SK-N-SH (cell line): Measurements from ENCODE around the gene LRRC72. TPM values are rescaled to one million over a fixed set of nuclear protein-coding genes. Genes with fewer than 3 reads are reported as not detected.

ENCODE experiments used
- CTCF ChIA-PET: fragments of 300-600, 350-600 bp; formaldehyde crosslinking; extraction: SDS; loops from one replicate; lab custom pipeline; 2021; lab: Yijun Ruan, JAX
- POLR2A ChIA-PET: fragments of 350-600 bp; sonication (Branson Sonifier 250); formaldehyde crosslinking; extraction: SDS; loops from one replicate; lab custom pipeline; 2020; ENCODE audit warnings: antibody characterized with exemption, inconsistent platforms; lab: Yijun Ruan, JAX
- DNase-seq: peaks from one replicate; pipeline ENCODE4 v3.0.0; 2012
- H2AFZ ChIP-seq: fragments of 200-600 bp; sonication (generic); 2 replicates; pipeline ENCODE4 v1.8.1; 2016; ENCODE audit warnings: antibody characterized with exemption, mild to moderate bottlenecking, low read depth
- H3F3A ChIP-seq: fragments of 200-600 bp; sonication (generic); replicated peaks from 2 replicates; pipeline ENCODE3; 2016; ENCODE audit warnings: antibody characterized with exemption, mild to moderate bottlenecking; ENCODE audit not compliant: insufficient read depth
- H3K27ac ChIP-seq, 2 experiments: fragments of 200-500 bp in 1 of 2; fragments of 200-600 bp in 1 of 2; sonication (Bioruptor generic) in 1 of 2; sonication (generic), shearing (Covaris generic) in 1 of 2; 2 replicates each; pipeline versions ENCODE4 v1.5.1 to v1.6.1; 2014 to 2016; ENCODE audit warnings: low read depth in 2 of 2, inconsistent platforms in 1 of 2, low read length in 1 of 2, mild to moderate bottlenecking in 1 of 2, mixed read lengths in 1 of 2
- H3K27me3 ChIP-seq: fragments of 200-600 bp; sonication (generic), shearing (Covaris generic); 2 replicates; pipeline ENCODE4 v1.6.1; 2016; ENCODE audit warnings: mixed run types; ENCODE audit not compliant: insufficient read depth
- H3K36me3 ChIP-seq, 2 experiments: fragments of 200-500 bp in 1 of 2; fragments of 200-600 bp in 1 of 2; sonication (Bioruptor generic) in 1 of 2; sonication (generic) in 1 of 2; replicated peaks in 1 of 2; 2 replicates each; pipeline versions ENCODE3 to v1.5.1; 2014 to 2016; ENCODE audit warnings: low read length in 1 of 2, mild to moderate bottlenecking in 1 of 2; ENCODE audit not compliant: insufficient read depth in 2 of 2, control insufficient read depth in 1 of 2
- H3K4me1 ChIP-seq, 2 experiments: fragments of 200-500 bp in 1 of 2; fragments of 200-600 bp in 1 of 2; sonication (Bioruptor generic) in 1 of 2; sonication (generic), shearing (Covaris generic) in 1 of 2; 2 replicates each; pipeline versions ENCODE4 v1.5.1 to v1.6.1; 2014 to 2016; ENCODE audit warnings: low read depth in 1 of 2, low read length in 1 of 2, mixed run types in 1 of 2; ENCODE audit not compliant: insufficient read depth in 2 of 2, control insufficient read depth in 1 of 2
- H3K4me2 ChIP-seq: fragments of 200-600 bp; sonication (generic), shearing (Covaris generic); 2 replicates; pipeline ENCODE4 v1.6.1; 2017; ENCODE audit warnings: mixed run types
- H3K4me3 ChIP-seq, 2 experiments: fragments of 200-500 bp in 1 of 2; fragments of 200-600 bp in 1 of 2; sonication (Bioruptor generic) in 1 of 2; sonication (generic), shearing (Covaris generic) in 1 of 2; 2 replicates each; pipeline versions ENCODE4 v1.5.1 to v1.8.1; 2014 to 2016; ENCODE audit warnings: low read depth in 2 of 2, inconsistent platforms in 1 of 2, low read length in 1 of 2, mild to moderate bottlenecking in 1 of 2, mixed read lengths in 1 of 2, moderate library complexity in 1 of 2
- H3K79me2 ChIP-seq: fragments of 200-600 bp; sonication (generic); 2 replicates; pipeline ENCODE4 v1.8.1; 2017; ENCODE audit warnings: mild to moderate bottlenecking; ENCODE audit not compliant: insufficient read depth
- H3K9ac ChIP-seq: fragments of 200-600 bp; sonication (generic); 2 replicates; pipeline ENCODE4 v1.6.1; 2017; ENCODE audit warnings: mixed run types
- H3K9me2 ChIP-seq: fragments of 200-600 bp; sonication (generic); 2 replicates; pipeline ENCODE4 v1.6.1; 2017; ENCODE audit warnings: mixed run types
- H3K9me3 ChIP-seq: fragments of 200-600 bp; sonication (generic); 2 replicates; pipeline ENCODE4 v1.6.1; 2017; ENCODE audit warnings: mixed run types, mild to moderate bottlenecking, moderate library complexity
- H4K20me1 ChIP-seq: fragments of 200-600 bp; sonication (generic); 2 replicates; pipeline ENCODE4 v1.6.1; 2017; ENCODE audit warnings: mild to moderate bottlenecking, mixed run types; ENCODE audit not compliant: insufficient read depth
- GABPA ChIP-seq: IDR thresholded peaks from 2 replicates; pipeline ENCODE4 v1.4.0; 2012; ENCODE audit warnings: low read depth, mild to moderate bottlenecking
- MEF2A ChIP-seq: IDR thresholded peaks from 2 replicates; pipeline ENCODE4 v1.4.0; 2012; ENCODE audit warnings: low read depth, borderline replicate concordance
- MXI1 ChIP-seq: IDR thresholded peaks from 2 replicates; pipeline ENCODE4 v1.6.1; 2012; ENCODE audit warnings: mild to moderate bottlenecking, low read depth, low read length, improper control_type of control experiment
- NRF1 ChIP-seq: IDR thresholded peaks from 2 replicates; pipeline ENCODE4 v1.6.1; 2012; ENCODE audit warnings: low read depth, mild to moderate bottlenecking, low read length
- POLR2AphosphoS5 ChIP-seq: IDR thresholded peaks from 2 replicates; pipeline ENCODE4 v1.6.1; 2012; ENCODE audit warnings: low read depth, low read length
- REST ChIP-seq: IDR thresholded peaks from 2 replicates; pipeline ENCODE4 v1.6.1; 2012; ENCODE audit warnings: mild to moderate bottlenecking, low read depth, low read length, moderate library complexity
- RFX5 ChIP-seq: IDR thresholded peaks from 2 replicates; pipeline ENCODE4 v1.6.1; 2012; ENCODE audit warnings: mild to moderate bottlenecking, improper control_type of control experiment, low read length
- TCF12 ChIP-seq: IDR thresholded peaks from 2 replicates; pipeline ENCODE4 v1.4.0; 2012
- TEAD4 ChIP-seq: IDR thresholded peaks from 2 replicates; pipeline ENCODE4 v1.4.0; 2012; ENCODE audit warnings: mild to moderate bottlenecking, borderline replicate concordance; ENCODE audit not compliant: insufficient read depth
- ZBTB33 ChIP-seq: IDR thresholded peaks from 2 replicates; pipeline ENCODE4 v1.4.0; 2012; ENCODE audit warnings: low read depth, borderline replicate concordance
- whole genome bisulfite sequencing: methylation state at CpG from one replicate; pipeline ENCODE4 v1.1.6; 2017; ENCODE audit warnings: low lambda C conversion rate; 5-methylcytosine and 5-hydroxymethylcytosine counted together
- polyA plus RNA-seq, 3 experiments: library from polyadenylated mRNA; depleted of rRNA; stranded (reverse); fragments of >200 nt; gene quantifications; 2 replicates each; pipeline ENCODE4 v1.2.3, GENCODE V29; 2012
- TF ChIP-seq, protein P1 (sequence below): fragments of 150-350 bp; IDR thresholded peaks from 2 replicates; pipeline ENCODE4 v1.6.1; 2016; ENCODE audit warnings: mild to moderate bottlenecking, low read depth, low read length
- TF ChIP-seq, protein P2 (sequence below): IDR thresholded peaks from 2 replicates; pipeline ENCODE4; 2012
- TF ChIP-seq, protein P3 (sequence below): fragments of 200-600 bp; sonication (generic); IDR thresholded peaks from 2 replicates; pipeline ENCODE4 v1.6.1; 2017; ENCODE audit warnings: antibody characterized with exemption, mild to moderate bottlenecking, moderate library complexity

Gene LRRC72
- polyA plus RNA-seq, 1 of the 3 experiments (the other 2 are of a cell fraction), result not detected

GRCh38 chr7:16531707-16532106 is 5.1 kb downstream of the LRRC72 start:
- H3F3A ChIP-seq, result no peaks in the 10 kb centered on the region
- H3K27me3 ChIP-seq, result peaks cover 7% of the 10 kb centered on the region; the same call in 1 of the 2 replicates
- H2AFZ ChIP-seq, result no peak overlapping the region
- TF ChIP-seq ZBTB33, result no peak
- no peak for TF ChIP-seq TCF12
- no peak for TF ChIP-seq GABPA
- TF ChIP-seq, protein P1, sequence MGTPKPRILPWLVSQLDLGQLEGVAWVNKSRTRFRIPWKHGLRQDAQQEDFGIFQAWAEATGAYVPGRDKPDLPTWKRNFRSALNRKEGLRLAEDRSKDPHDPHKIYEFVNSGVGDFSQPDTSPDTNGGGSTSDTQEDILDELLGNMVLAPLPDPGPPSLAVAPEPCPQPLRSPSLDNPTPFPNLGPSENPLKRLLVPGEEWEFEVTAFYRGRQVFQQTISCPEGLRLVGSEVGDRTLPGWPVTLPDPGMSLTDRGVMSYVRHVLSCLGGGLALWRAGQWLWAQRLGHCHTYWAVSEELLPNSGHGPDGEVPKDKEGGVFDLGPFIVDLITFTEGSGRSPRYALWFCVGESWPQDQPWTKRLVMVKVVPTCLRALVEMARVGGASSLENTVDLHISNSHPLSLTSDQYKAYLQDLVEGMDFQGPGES, result no peak
- no peak for TF ChIP-seq NRF1
- no peak for TF ChIP-seq POLR2AphosphoS5
- TF ChIP-seq, protein P2, sequence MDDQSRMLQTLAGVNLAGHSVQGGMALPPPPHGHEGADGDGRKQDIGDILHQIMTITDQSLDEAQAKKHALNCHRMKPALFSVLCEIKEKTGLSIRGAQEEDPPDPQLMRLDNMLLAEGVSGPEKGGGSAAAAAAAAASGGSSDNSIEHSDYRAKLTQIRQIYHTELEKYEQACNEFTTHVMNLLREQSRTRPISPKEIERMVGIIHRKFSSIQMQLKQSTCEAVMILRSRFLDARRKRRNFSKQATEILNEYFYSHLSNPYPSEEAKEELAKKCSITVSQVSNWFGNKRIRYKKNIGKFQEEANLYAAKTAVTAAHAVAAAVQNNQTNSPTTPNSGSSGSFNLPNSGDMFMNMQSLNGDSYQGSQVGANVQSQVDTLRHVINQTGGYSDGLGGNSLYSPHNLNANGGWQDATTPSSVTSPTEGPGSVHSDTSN, result no peak
- TF ChIP-seq, protein P3, sequence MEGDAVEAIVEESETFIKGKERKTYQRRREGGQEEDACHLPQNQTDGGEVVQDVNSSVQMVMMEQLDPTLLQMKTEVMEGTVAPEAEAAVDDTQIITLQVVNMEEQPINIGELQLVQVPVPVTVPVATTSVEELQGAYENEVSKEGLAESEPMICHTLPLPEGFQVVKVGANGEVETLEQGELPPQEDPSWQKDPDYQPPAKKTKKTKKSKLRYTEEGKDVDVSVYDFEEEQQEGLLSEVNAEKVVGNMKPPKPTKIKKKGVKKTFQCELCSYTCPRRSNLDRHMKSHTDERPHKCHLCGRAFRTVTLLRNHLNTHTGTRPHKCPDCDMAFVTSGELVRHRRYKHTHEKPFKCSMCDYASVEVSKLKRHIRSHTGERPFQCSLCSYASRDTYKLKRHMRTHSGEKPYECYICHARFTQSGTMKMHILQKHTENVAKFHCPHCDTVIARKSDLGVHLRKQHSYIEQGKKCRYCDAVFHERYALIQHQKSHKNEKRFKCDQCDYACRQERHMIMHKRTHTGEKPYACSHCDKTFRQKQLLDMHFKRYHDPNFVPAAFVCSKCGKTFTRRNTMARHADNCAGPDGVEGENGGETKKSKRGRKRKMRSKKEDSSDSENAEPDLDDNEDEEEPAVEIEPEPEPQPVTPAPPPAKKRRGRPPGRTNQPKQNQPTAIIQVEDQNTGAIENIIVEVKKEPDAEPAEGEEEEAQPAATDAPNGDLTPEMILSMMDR, result no peak
- no peak for TF ChIP-seq TEAD4
- TF ChIP-seq RFX5, result no peak
- TF ChIP-seq MEF2A, result no peak
- TF ChIP-seq REST, result no peak
- TF ChIP-seq MXI1, result no peak
- DNase-seq, result no peak
- H3K79me2 ChIP-seq, result no peaks in the 10 kb centered on the region
- no peaks in the 10 kb centered on the region for H4K20me1 ChIP-seq
- no peak overlapping the region for H3K4me3 ChIP-seq
- ChIA-PET POLR2A (no interaction called here), CTCF (interaction anchor here (1.0 to 2.1 kb wide), 3 partner anchors 13 to 33 kb away, joined by 3 to 5 read pairs (median 4); no protein-coding TSS in a partner anchor)
- H3K4me2 ChIP-seq, result no peak overlapping the region
- H3K9ac ChIP-seq, result no peak overlapping the region
- 6% methylated on average over 1 of the region's 1 CpG for WGBS
- H3K36me3 ChIP-seq, result no peaks in the 10 kb centered on the region
- peaks cover 0 to 5% of the 10 kb centered on the region in 2 experiments; a peak in 1 of 4 replicates for H3K4me1 ChIP-seq
- no peaks in the 10 kb centered on the region for H3K9me3 ChIP-seq
- no peaks in the 10 kb centered on the region for H3K9me2 ChIP-seq
- H3K27ac ChIP-seq, result no peak overlapping the region
